ENCODE measurements around the gene SMIM17.

- TF ChIP-seq CTCF (IDR thresholded peaks at IDR 0.05 in 4 of 5, conservative IDR thresholded peaks at IDR 0.05 in 1 of 5), result no peak
- no peak for TF ChIP-seq POLR2A (IDR thresholded peaks at IDR 0.05)
Measured at GRCh38 chr19:56668676-56669075, 25.7 kb downstream of the SMIM17 start.

Measured in gastrocnemius medialis (tissue), 4 donors.